ENCODE results near the gene ITGAD.

DNA sequence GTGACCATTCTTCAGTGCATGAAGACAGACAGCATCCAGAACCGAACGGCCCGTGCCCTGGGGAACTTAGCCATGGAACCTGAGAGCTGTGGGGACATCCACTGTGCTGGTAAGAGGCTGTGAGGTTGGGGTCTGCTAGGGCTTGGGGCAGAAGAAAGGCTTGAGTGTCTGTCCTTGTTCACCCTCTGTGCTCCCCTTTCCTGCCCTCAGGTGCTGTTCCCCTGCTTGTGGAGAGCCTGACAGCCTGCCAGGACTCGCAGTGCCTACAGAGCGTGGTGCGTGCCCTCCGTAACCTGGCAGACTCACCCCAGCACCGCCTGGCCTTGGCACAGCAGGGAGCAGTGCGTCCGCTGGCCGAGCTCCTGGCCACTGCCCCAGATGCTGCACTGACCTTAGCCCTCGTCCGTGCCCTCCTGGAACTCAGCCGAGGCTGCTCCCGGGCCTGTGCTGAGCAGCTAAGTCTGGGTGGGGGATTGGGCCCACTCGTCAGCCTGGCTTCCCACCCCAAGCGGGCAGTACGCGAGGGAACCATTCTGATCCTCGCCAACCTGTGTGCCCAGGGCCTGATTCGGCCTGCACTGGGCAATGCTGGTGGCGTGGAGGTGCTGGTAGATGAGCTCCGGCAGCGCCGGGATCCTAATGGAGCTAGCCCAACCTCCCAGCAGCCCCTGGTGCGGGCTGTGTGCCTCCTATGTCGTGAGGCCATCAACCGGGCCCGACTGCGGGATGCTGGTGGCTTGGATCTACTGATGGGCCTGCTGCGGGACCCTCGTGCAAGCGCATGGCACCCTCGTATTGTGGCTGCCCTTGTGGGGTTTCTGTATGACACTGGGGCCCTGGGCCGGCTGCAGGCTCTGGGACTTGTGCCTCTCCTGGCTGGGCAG lies 69.0 kb downstream of the ITGAD start:
- TF ChIP-seq, protein P1, sequence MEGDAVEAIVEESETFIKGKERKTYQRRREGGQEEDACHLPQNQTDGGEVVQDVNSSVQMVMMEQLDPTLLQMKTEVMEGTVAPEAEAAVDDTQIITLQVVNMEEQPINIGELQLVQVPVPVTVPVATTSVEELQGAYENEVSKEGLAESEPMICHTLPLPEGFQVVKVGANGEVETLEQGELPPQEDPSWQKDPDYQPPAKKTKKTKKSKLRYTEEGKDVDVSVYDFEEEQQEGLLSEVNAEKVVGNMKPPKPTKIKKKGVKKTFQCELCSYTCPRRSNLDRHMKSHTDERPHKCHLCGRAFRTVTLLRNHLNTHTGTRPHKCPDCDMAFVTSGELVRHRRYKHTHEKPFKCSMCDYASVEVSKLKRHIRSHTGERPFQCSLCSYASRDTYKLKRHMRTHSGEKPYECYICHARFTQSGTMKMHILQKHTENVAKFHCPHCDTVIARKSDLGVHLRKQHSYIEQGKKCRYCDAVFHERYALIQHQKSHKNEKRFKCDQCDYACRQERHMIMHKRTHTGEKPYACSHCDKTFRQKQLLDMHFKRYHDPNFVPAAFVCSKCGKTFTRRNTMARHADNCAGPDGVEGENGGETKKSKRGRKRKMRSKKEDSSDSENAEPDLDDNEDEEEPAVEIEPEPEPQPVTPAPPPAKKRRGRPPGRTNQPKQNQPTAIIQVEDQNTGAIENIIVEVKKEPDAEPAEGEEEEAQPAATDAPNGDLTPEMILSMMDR (IDR thresholded peaks at IDR 0.05; ENCODE audit: low read length): no peak
- TF ChIP-seq EZH2 (IDR thresholded peaks at IDR 0.05; ENCODE audit: borderline replicate concordance, low read length): no peak

Data from OCI-LY1 (cell line).